CD1c-positive myeloid dendritic cell (primary cell): ENCODE data around the gene SUSD4.
A peak's percentile ranks its signal among the peaks of the same experiment; 100 is the strongest.
"Not testable (repeated sequence)": the region's sequence is repeated elsewhere in the genome, so short reads cannot be mapped to it uniquely, and the experiment has no call there.

Source experiments
- DNase-seq: peaks from one replicate; pipeline ENCODE4 v3.0.0-alpha.2; 2016; ENCODE audit errors: extremely low spot score

SUSD4 gene

GRCh38 chr1:223253916-223254315, 110.1 kb downstream of the SUSD4 start:
- no peak for DNase-seq

GRCh38 chr1:223251387-223251786, 112.6 kb downstream of the SUSD4 start:
- not testable (repeated sequence) for DNase-seq

- no peak for DNase-seq
These were observed 113.4 kb downstream of the SUSD4 start for GRCh38 chr1:223250632-223251015.

- DNase-seq: no peak
These were observed 113.9 kb downstream of the SUSD4 start for GRCh38 chr1:223249854-223250631.

- peak; percentile 15 for DNase-seq
These were observed 115.2 kb downstream of the SUSD4 start for GRCh38 chr1:223248770-223249140.

GRCh38 chr1:223248001-223248769, 115.8 kb downstream of the SUSD4 start:
- DNase-seq: no peak

GRCh38 chr1:223246476-223247112, 117.4 kb downstream of the SUSD4 start:
- DNase-seq: no peak

- no peak for DNase-seq
These were observed 118.0 kb downstream of the SUSD4 start for GRCh38 chr1:223245983-223246382.

GRCh38 chr1:223245411-223245810, 118.6 kb downstream of the SUSD4 start:
- no peak for DNase-seq

GRCh38 chr1:223244366-223245103, 119.4 kb downstream of the SUSD4 start:
- peak; percentile 34 for DNase-seq

- no peak for DNase-seq
These were observed 120.4 kb downstream of the SUSD4 start for GRCh38 chr1:223243441-223244050.

- no peak for DNase-seq
These were observed 121.0 kb downstream of the SUSD4 start for GRCh38 chr1:223242971-223243370.

- no peak for DNase-seq
These were observed 121.5 kb downstream of the SUSD4 start for GRCh38 chr1:223242382-223242955.

GRCh38 chr1:223240122-223240521, 123.9 kb downstream of the SUSD4 start:
- no peak for DNase-seq

- no peak for DNase-seq
These were observed 128.9 kb downstream of the SUSD4 start for GRCh38 chr1:223235091-223235490.

GRCh38 chr1:223234534-223234933, 129.4 kb downstream of the SUSD4 start:
- DNase-seq: no peak

- no peak for DNase-seq
These were observed 129.8 kb downstream of the SUSD4 start for GRCh38 chr1:223234170-223234514.

GRCh38 chr1:223233410-223234169, 130.4 kb downstream of the SUSD4 start:
- peak; percentile 36 for DNase-seq

GRCh38 chr1:223233019-223233409, 131.0 kb downstream of the SUSD4 start:
- no peak for DNase-seq

GRCh38 chr1:223231581-223231980, 132.4 kb downstream of the SUSD4 start:
- no peak for DNase-seq
